Fibroblast of skin of abdomen (primary cell): ENCODE measurements around the gene TRAPPC3L.

Experiments used
- DNase-seq: peaks from one replicate; pipeline ENCODE4 v3.0.0-alpha.2; 2013

Gene TRAPPC3L

DNA sequence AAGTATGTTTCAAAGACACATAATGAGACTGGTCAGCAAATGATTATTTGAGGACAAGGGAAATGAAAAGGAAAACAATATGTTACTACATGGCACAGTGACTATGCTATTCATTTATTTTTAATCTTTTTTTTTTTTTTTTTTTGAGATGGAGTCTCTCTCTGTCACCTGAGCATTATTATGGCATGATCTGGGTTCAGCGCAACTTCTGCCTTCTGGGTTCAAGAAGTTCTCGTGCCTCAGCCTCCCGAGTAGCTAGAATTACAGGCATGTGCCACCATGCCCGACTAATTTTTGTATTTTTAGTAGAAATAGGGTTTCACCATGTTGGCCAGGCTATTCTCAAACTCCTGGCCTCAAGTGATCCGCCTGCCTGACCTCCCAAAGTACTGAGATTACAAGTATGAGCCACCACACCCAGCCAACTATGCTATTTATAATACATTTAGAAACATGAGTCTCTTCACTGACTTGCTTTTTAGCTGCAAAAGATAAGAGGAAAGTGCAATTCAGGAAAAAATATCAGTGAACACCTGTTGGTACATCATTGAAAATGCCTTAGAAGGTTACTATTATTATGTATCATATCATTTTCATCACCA, 11.4 kb upstream of the TRAPPC3L start:
- DNase-seq: no peak

DNA sequence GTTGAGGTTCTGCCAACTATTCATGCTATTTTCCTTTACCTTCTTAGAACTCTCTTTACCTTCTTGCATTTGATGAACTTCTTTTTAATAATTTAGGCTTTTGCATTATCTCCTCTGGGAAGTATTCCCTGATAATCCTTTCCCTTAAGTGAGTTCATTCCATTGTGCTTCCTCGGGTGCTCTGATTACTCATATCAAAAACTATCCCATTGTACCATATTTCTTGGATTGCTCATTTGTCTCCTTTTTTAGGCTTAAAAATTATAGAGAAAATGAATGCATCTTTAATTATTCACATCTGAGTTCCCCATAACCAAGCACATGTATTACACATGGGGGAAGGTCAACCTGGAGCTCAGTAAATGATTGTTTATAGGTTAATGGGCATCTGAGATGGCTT, 10.6 kb upstream of the TRAPPC3L start:
- DNase-seq: peak; percentile 89

DNA sequence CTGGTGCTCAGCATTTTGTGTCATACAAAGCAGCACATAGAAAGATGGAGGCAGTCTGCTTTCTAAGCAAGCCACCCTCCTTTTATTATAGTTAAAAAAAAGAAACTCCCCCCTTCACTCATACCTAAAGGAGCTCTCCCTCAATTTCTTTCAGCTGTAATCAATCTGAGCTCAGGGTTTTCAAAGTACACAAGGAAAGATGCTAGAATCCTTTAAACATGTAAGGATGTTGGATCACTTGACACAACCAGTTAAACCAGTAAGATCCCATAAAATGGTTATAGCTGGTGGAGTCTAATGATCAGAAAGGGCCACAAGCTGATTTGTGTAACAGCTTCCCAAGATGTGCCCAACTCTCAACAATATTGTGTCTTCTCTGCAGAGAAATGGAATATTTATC, 8.0 kb upstream of the TRAPPC3L start, which contains the start of gene CALHM4:
Gene CALHM4, plus strand, starts transcription at position 301 of the 400 bp plus-strand sequence. Its CDS starts 43 bp downstream, at position 344.
- DNase-seq: no peak

GRCh38 chr6:116550796-116551195, 5.3 kb upstream of the TRAPPC3L start:
- DNase-seq: no peak

DNA sequence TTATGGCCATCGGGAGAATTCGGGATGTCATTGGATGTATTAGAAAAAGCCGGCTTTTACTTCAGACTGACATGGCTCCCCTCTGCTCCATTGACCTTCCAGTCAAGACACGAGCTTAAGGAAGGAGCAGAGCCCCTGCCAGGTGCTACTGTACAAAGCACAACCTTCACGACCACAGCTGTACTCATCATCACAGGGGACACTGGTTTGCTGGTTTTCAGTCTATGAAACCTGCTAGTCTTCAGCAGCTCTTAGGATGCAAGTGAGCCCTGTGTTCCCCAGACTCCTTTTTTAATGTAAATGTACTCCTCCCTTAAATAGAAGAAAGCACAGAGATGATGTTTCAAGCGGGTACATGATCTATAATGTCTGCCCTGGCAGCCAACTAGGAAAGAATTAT, 1.9 kb upstream of the TRAPPC3L start:
- DNase-seq: no peak

- DNase-seq: no peak
These were observed 2.3 kb downstream of the TRAPPC3L start for GRCh38 chr6:116543149-116543548.

- DNase-seq: no peak
These were observed 3.1 kb downstream of the TRAPPC3L start for GRCh38 chr6:116542426-116542825.

DNA sequence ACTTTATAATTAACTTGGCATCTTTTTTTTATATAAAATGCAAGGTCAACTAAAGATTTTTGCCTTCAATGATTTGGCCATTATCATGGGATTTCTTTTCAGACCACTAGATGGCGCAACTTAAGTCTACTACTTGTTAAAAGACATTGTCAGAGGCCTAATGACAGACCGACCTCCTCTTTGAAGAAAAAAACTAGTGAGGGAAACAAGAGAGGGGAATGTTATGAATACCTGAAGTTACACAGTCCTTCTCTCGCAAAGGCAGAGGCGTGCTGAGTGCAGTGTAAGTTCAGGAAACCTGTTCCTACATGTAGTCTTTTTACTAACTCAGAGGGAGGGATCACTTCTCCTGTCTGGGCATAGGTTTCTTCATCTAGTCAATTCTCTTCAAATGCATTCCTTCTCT, 9.3 kb downstream of the TRAPPC3L start:
- peak; percentile 69 for DNase-seq

- no peak for DNase-seq
These were observed 10.4 kb downstream of the TRAPPC3L start for GRCh38 chr6:116535109-116535508.

- no peak for DNase-seq
These were observed 12.1 kb downstream of the TRAPPC3L start for GRCh38 chr6:116533233-116533957.

GRCh38 chr6:116531675-116532570, 13.6 kb downstream of the TRAPPC3L start:
- DNase-seq: peak; percentile 66

DNA sequence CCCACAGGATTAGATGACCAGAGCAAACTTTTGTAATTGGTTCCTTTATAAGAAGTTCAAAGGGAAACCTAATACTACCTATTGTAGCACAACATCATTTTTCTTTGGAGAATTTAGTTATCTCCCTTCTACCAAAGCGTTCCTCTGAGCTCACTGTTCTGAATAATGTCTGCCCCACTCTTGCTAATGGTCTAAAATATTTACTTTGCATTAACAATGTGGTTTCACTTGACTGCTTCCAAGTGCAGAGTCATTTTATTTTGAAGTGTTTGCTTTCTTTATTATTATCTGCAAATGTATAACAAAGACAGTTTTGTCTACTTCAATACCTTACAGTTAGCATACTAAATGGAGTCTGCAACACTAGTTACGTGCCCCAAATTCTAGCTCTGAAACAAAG, 15.0 kb downstream of the TRAPPC3L start:
- no peak for DNase-seq

DNA sequence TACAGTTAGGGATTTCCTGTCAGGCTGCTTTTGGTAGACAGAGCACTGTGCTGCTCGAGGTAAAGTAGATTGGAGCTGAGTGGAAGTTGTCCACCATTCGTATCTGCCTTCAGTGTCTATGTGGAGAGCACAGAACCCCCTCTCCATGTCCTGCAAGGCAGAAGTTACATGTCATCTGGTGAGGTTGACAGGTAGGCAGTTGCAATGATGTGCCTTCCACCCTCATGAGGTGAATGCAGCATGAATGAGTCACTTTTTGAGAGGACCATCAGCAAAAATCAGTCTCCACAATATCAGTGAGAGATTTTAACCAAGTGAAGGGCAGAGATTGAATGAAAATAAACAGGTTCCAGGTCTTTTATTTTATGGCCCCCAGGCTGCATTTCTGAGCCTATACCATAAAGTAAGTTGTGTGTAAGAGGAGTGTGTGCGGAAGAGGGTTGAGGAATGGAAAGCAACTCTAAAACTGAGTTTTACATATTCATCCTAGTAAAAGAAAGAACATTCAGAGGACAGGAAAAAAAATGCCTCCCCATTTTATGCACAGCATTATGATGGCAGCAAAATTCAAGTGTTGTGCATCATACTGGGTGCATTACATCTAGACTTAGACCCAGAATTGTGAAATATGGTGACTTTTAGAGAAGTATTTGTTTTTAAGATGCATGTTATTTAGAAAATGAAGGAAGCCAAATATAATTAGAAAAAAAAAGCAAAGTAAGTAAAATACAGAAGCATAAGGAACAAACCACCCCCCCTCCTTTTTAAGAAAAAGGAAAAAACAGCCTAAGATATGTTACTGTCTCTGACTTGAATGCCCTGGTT, 15.8 kb downstream of the TRAPPC3L start:
- DNase-seq: no peak

- DNase-seq: no peak
These were observed 16.7 kb downstream of the TRAPPC3L start for GRCh38 chr6:116528780-116529179.

DNA sequence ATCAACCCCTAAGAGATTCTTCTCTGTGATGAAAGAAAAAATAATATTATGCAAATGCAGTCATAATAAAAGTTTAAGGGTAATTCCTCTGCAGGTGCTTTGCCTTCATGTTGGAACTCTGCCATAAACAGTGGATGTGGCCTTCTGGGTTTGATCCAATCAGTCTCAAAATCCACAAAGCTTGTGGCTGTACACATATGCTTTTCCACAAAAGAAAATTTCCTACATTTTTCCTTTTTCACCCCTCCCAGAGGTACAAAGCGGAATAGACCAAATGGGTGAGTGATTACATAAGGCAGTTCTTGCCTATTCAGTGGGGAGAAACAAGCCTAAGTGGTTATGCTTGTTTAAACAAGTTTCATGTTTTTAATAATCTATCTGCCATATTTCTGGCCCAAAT, 17.4 kb downstream of the TRAPPC3L start:
- no peak for DNase-seq

GRCh38 chr6:116524236-116524635, 21.2 kb downstream of the TRAPPC3L start:
- DNase-seq: no peak

GRCh38 chr6:116522896-116523295, 22.6 kb downstream of the TRAPPC3L start:
- no peak for DNase-seq

GRCh38 chr6:116518621-116519368, 26.7 kb downstream of the TRAPPC3L start:
- DNase-seq: no peak

GRCh38 chr6:116515141-116515540, 30.3 kb downstream of the TRAPPC3L start:
- no peak for DNase-seq

DNA sequence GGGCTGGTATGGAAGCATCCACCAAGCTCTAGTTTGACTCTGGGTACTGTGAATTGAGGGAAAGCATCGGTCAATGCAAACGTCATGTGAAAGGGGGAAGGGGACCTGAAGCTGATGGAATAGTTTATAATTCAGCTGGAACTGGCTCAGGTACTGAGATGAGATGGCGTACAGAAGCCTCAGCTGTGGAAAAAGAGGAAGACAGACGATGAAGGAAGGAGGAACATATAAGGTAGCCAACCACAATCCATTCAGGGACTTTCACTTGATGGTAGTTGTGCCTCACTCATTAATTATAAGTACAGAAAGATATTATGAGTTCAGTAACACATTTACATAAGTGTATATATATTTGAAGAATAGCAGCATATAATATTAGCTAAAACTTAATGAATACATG, 31.4 kb downstream of the TRAPPC3L start:
- no peak for DNase-seq

GRCh38 chr6:116513224-116513875, 32.1 kb downstream of the TRAPPC3L start:
- DNase-seq: no peak
